Gastrocnemius medialis (tissue), 4 donors: Measurements from ENCODE around the gene SLC45A2. TPM values are rescaled to one million over a fixed set of nuclear protein-coding genes. Genes with fewer than 3 reads are reported as not detected.

Experiments used
- ATAC-seq, 2 donors: fragments of 150-250 bp; one replicate each; pipeline ENCODE4 v1.9.1; 2016
- DNase-seq, 2 donors: peaks; one replicate each; pipeline ENCODE4 v3.0.0-alpha.2; 2019
- H3K27ac ChIP-seq, 4 donors: fragments of 200-600 bp; sonication (generic); 1 replicate in 1 of 4; 2 replicates in 3 of 4; pipeline ENCODE4 v1.5.1; 2016 to 2018; ENCODE audit warnings: mild to moderate bottlenecking in 2 of 4, moderate library complexity in 1 of 4
- H3K27me3 ChIP-seq, 3 donors: fragments of 200-600 bp; sonication (generic) in 2 of 3; 1 replicate in 1 of 3; 2 replicates in 2 of 3; pipeline versions ENCODE4 v1.5.1 to v1.6.0; 2016 to 2019; ENCODE audit warnings: mild to moderate bottlenecking in 1 of 3, moderate library complexity in 1 of 3
- H3K36me3 ChIP-seq, 2 donors: fragments of 200-600 bp; sonication (generic) in 1 of 2; one replicate each; pipeline ENCODE4 v1.5.1; 2017 to 2018
- H3K4me1 ChIP-seq, 2 donors: fragments of 200-600 bp; sonication (generic) in 1 of 2; one replicate each; pipeline ENCODE4 v1.5.1; 2016 to 2017; ENCODE audit warnings: mild to moderate bottlenecking in 2 of 2
- H3K4me3 ChIP-seq, 4 donors: fragments of 200-600 bp; sonication (generic) in 3 of 4; 1 replicate in 1 of 4; 2 replicates in 3 of 4; pipeline ENCODE4 v1.5.1; 2016 to 2019; ENCODE audit warnings: mild to moderate bottlenecking in 2 of 4
- H3K9me3 ChIP-seq, 3 donors: fragments of 200-600 bp; sonication (generic) in 2 of 3; 1 replicate in 1 of 3; 2 replicates in 2 of 3; pipeline ENCODE4 v1.5.1; 2016 to 2019
- CTCF ChIP-seq, 5 experiments: fragments of 450-650 bp in 3 of 5; fragments of 200-600 bp in 2 of 5; sonication (generic) in 2 of 5; IDR thresholded peaks in 4 of 5; conservative IDR thresholded peaks in 1 of 5; 1 replicate in 4 of 5; 2 replicates in 1 of 5; pipeline ENCODE4 v1.5.1; 2016 to 2019; ENCODE audit warnings: antibody characterized with exemption in 5 of 5, mild to moderate bottlenecking in 3 of 5, moderate library complexity in 3 of 5
- POLR2A ChIP-seq, 2 donors: fragments of 450-650 bp; IDR thresholded peaks; one replicate each; pipeline ENCODE4 v1.6.1; 2017; ENCODE audit warnings: antibody characterized with exemption in 2 of 2, mild to moderate bottlenecking in 2 of 2, moderate library complexity in 2 of 2
- in situ Hi-C, 4 donors: fragments of 200-750 bp; cut with MboI; loops; one replicate each; pipeline versions ENCODE4 v1.15.0 to v1.8.0; 2017; ENCODE audit warnings: low sequenced_read_pairs in 4 of 4
- intact Hi-C: fragments of 100-400 bp; cut with DNase I; formaldehyde crosslinking; loops from one replicate; pipeline ENCODE4 v1.15.1; 2023; ENCODE audit warnings: low total_unique reads
- total RNA-seq, 4 donors: library from RNA; depleted of rRNA; stranded (reverse); fragments of >200 nt; gene quantifications; one replicate each; pipeline versions ENCODE4 v1.1.0 to v1.2.3, GENCODE V29; 2016

Gene SLC45A2
- total RNA-seq, 4 donors from 2014 or later: not detected

DNA sequence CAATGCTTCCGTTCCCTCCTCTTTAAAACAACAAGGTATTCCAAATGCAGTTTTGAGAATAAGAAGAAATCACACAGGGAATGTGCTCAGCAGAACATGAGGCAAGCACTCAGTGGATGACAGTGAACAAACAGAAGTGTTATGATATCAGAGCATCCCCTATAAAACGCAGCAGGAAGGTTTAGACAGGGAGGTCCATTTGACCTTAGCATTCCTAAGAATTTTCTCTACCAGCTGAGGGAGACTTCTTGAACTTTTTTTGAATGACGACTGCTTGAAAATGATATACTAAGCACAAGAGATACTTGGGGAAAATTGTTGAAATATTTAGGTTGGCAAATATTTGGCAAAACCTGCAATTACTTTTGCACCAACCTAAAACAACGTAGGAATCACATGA is 19.4 kb upstream of the SLC45A2 start:
- TF ChIP-seq CTCF (IDR thresholded peaks at IDR 0.05 in 4 of 5, conservative IDR thresholded peaks at IDR 0.05 in 1 of 5) (no peak), POLR2A (IDR thresholded peaks at IDR 0.05) (no peak)
- Histone ChIP-seq H3K27me3 (no peaks in the 10 kb centered on the region), H3K4me1 (peaks cover 6 to 12% of the 10 kb centered on the region in 2 donors), H3K9me3 (no peaks in the 10 kb centered on the region), H3K4me3 (no peak overlapping the region), H3K36me3 (peaks cover 0 to 23% of the 10 kb centered on the region in 2 donors), H3K27ac (no peak overlapping the region)
- in situ Hi-C loops (loop anchor here in 3 of 4 donors (25.0 kb wide), 2 partner anchors 458 to 908 kb away; partner anchors contain the start of genes BRIX1 (in 2 of the 3) and RAD1 (in 2 of the 3)), intact Hi-C loops (no loop called here)
- ATAC-seq (no peak), DNase-seq (no peak)

GRCh38 chr5:34002629-34003328 is 18.3 kb upstream of the SLC45A2 start:
- no peaks in the 10 kb centered on the region for H3K9me3 ChIP-seq
- TF ChIP-seq CTCF (IDR thresholded peaks at IDR 0.05 in 4 of 5, conservative IDR thresholded peaks at IDR 0.05 in 1 of 5) (no peak), POLR2A (IDR thresholded peaks at IDR 0.05) (no peak)
- ATAC-seq (no peak), DNase-seq (no peak)
- intact Hi-C loops (no loop called here), in situ Hi-C loops (loop anchor here in 3 of 4 donors (25.0 kb wide), 2 partner anchors 460 to 910 kb away; partner anchors contain the start of genes BRIX1 (in 2 of the 3) and RAD1 (in 2 of the 3))
- peaks cover 0 to 23% of the 10 kb centered on the region in 2 donors for H3K36me3 ChIP-seq
- H3K4me1 ChIP-seq: peaks cover 0 to 9% of the 10 kb centered on the region in 2 donors
- no peak overlapping the region for H3K27ac ChIP-seq
- no peak overlapping the region for H3K4me3 ChIP-seq
- no peaks in the 10 kb centered on the region for H3K27me3 ChIP-seq

DNA sequence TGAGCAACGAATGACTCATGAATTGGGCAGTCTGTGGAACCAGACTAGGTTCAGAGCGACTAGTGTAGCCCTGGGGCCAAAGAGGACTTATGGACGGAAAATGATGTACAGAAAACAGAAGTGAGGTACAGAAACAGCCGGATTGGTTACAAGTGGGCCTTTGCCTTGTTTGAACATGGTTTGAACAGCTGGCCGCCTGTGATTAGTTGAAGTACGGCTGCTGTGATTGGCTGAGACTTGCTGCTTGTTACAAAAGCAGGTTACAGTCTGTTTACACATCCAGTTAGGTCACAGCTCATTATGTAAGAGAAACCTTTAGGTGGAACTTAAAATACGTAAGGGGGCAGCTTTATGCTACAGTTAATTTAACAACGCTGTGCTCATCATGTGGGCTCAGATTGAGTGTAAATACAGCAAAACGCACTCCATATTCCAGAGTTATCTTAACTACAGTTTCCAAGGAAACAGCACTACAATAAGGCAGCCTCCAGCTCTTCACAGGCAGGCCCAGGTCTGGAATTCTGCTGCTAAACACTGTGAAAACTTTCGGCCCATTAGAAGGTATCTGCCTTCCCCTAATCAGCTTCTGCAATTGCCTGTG is 16.8 kb upstream of the SLC45A2 start:
- in situ Hi-C loops (loop anchor here in 3 of 4 donors (25.0 kb wide), 2 partner anchors 461 to 911 kb away; partner anchors contain the start of genes BRIX1 (in 2 of the 3) and RAD1 (in 2 of the 3)), intact Hi-C loops (no loop called here)
- DNase-seq (no peak), ATAC-seq (no peak)
- Histone ChIP-seq H3K4me3 (no peak overlapping the region), H3K4me1 (peaks cover 0 to 6% of the 10 kb centered on the region in 2 donors), H3K9me3 (no peaks in the 10 kb centered on the region), H3K27me3 (no peaks in the 10 kb centered on the region), H3K36me3 (peaks cover 0 to 23% of the 10 kb centered on the region in 2 donors), H3K27ac (no peak overlapping the region)
- no peak for TF ChIP-seq CTCF (IDR thresholded peaks at IDR 0.05 in 4 of 5, conservative IDR thresholded peaks at IDR 0.05 in 1 of 5)
- TF ChIP-seq POLR2A (IDR thresholded peaks at IDR 0.05): no peak

GRCh38 chr5:33999978-34000377 is 15.5 kb upstream of the SLC45A2 start:
- DNase-seq: no peak

More at GRCh38 chr5:33999978-34000377, 15.5 kb upstream of the SLC45A2 start:
- Histone ChIP-seq H3K27ac (no peak overlapping the region), H3K4me1 (peaks cover 0 to 6% of the 10 kb centered on the region in 2 donors), H3K4me3 (no peak overlapping the region), H3K9me3 (no peaks in the 10 kb centered on the region), H3K27me3 (no peaks in the 10 kb centered on the region), H3K36me3 (peaks cover 0 to 23% of the 10 kb centered on the region in 2 donors)
- TF ChIP-seq POLR2A (IDR thresholded peaks at IDR 0.05): no peak
- no peak for TF ChIP-seq CTCF (IDR thresholded peaks at IDR 0.05 in 4 of 5, conservative IDR thresholded peaks at IDR 0.05 in 1 of 5)
- ATAC-seq: no peak
- intact Hi-C loops (no loop called here), in situ Hi-C loops (loop anchor here (10.0 to 25.0 kb wide), 3 partner anchors 462 to 912 kb away; partner anchors contain the start of genes BRIX1 (in 2 of the 4) and RAD1 (in 2 of the 4))
